GM18502 (cell line): ENCODE measurements around the gene ZBED4.
"Not testable (repeated sequence)": the region's sequence is repeated elsewhere in the genome, so short reads cannot be mapped to it uniquely, and the experiment has no call there.

ENCODE experiments used
- ATAC-seq: cut with Tn5 transposase; IDR thresholded peaks from one replicate; pipeline ENCODE4 v1.9.1; 2021; ENCODE audit warnings: mild to moderate bottlenecking; ENCODE audit not compliant: unreplicated experiment, poor library complexity

The ZBED4 gene

DNA sequence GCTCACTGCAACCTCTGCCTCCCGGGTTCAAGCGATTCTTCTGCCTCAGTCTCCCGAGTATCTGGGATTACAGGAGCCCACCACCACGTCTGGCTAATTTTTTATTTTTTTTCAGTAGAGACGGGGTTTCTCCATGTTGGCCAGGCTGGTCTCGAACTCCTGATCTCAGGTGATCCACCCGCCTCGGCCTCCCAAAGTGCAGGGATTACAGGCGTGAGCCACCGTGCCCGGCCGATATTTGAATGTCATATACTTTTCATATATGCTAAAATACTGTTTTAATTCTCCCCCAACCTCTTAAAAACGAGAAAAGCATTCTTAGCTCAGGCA lies 1.1 kb upstream of the ZBED4 start:
- not testable (repeated sequence) for ATAC-seq

DNA sequence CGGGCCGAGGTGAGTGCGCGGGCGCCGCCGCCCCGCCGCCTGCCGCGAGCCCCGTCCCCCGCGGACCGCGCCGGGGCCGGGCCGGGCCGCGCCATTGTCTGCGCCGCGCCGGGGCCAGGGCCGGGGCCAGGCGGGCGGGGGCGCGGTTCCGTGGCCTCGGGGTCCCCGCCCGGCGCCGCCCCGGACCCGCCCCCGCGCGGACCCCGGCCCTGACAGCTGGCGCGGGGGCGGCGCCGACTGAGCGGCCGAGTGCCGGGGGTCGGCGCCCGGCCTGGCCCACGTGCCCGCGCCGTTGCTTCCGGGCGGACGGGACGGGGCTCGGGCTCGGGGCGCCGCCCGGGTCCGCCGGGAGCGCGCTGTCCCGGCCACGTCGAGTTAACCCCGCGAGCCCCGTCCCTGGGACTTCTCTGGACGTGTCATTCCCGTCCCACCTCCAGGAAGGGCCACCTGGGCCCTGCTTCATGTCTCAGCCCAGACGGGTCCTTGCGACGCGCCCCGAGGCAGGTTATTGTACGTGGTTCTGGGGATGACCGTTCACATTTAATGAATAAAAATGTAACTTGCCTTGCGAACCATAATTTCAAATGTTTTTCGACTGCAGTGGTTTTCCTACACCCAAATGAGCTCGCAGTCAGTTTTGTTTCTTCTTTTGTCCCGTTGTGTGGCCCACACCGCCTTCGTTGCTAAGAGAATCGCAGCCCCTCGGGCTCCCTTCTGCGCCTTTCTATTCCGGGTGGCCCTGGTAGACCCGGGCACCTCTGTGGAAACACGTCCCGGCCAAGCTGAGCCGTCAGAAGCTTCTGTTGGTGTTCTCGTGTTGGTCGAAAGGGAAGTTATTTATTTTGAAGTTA lies 562 bp downstream of the ZBED4 start:
- ATAC-seq = peak; percentile 36

DNA sequence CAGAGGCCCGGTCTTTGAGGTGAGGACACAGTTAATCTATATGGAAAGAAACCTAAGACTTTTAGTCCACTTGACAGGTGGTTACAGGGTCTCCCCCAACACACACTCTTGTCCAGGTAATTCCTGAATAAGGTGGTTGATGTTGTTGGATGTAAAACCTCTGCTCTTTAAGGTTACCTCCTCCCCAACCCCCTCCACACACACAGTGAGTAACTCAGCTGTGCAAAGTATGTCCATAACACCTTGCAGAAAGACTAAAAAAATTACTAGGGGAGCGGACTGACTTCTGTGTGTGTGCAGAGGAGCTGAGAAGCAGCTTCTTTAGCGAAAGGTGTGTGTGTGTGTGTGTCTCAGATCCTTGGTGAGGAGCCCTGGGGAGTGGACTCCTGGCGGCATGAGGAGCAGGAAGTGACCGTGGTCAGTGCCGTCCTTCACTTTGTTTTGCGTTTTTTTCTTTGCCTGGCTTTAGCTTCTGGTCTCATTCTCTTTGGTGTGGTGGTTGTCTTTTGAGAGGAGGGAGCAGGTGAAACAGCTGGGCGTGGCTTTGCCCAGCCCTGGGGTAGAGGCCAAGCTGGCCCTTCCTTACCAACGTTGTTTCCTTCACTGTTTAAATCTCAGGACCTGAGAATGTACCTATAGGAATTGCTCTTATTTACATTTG lies 1.7 kb downstream of the ZBED4 start:
- ATAC-seq = no peak

DNA sequence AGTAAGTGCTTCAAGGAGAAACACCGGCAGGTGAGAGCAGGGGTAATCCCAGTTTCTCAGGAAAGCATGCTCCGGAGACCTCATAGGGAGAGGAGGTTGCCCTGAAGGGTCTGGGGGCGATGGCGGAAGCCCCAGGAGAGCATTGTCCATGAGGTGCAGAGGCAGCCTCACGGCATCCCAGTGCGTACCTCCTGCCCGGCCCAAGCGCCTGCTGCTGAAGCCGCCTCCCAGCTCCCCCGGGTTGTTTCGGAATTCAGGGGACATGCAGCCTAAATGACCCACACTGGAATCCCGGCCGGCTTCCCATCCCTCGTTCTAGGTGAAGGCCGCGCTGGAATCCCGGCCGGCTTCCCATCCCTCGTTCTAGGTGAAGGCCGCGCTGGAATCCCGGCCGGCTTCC lies 2.7 kb downstream of the ZBED4 start:
- no peak for ATAC-seq

DNA sequence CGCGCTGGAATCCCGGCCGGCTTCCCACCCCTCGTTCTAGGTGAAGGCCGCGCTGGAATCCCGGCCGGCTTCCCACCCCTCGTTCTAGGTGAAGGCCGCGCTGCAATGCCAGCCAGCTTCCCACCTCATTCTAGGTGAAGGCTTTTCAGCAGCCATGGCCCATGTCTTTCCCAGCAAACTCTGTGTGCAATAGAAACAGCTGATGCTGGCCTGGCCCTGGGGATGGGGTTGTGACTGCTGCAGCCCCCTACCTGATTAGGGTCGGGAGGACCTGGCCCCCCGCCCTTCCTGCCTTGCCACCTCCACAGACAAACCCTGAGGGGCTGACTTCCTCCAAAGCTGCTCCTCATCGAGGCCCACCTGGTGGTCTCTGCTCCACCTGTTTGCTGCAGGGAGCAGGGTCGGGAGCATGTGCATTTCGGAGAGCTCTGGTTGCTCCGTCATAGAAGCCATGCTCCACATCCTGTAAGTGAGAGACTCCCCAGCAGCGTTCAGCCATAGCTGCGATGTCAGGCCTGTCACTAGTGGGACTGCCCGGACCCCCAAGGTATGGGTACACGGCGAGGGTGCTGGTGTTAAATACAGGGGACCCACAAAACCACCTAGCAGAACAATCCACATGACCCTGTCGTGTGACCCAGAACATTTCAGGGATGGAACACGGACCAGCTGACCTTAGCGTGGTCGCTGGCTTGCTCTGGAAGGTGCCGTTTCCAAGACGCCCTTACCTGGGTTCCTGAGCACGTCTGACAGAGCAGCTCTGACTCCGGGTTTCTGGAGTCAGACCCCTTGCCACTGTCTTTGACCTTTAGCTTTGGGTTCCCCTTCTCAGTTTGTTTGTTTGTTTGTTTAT lies 3.3 kb downstream of the ZBED4 start:
- no peak for ATAC-seq

DNA sequence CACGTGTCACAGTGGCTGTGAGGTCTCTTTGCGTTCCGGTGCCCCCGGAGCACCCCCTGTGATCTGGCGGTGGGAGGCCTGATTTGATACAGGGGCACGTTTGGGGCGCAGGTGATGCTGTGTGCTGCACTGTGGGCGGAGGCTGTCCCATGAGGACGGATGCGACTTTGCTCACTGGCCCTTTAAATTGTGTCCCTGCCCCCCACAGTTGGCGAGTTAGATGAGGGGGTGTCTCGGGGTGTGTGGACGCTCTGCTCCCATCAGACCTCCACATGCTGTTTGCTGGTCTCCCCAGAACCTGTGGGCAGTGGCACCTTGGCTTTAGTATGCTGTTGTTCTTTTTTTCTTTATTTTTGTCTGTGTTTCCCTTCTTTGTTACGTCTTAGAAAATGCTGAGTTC lies 5.2 kb downstream of the ZBED4 start:
- no peak for ATAC-seq

DNA sequence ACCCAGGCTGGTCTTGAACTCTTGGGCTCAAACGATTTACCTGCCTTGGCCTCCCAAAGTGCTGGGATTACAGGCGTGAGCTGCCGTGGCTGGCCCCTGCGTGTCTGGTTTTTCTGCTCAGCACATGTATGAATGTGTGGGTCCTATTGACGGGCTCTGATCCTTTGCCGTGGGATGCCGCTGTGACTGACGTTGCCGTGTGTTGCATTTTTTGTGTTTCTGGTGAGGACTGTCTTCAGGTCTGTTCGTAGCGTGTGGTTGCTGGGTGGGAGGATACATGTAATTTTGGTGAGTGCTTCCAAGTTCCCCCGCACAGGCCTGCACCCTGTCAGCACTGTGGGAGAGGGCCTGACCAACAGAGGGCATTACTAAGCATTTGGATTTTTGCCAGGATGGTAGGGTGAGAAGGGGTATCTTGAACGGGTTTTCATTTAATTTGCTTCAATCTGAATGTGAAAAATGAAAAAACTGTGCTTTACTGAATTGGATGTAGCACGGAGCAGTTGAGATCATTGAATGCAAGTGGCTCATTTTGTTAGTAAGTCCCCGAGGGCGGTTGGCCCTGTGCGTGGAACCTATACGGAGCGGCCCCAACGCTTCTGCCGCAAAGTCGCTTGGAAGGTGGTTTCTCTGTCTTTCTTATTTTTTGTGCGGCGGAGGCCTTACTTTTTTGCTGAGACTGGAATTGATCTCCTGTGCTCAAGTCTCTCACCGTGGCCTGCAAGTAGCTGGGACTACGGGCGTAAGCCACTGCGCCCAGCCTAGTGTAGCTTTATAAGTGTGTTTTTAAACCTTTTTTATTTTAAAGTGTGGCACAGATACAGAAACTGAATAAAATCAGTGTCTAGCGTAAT lies 8.2 kb downstream of the ZBED4 start:
- ATAC-seq = no peak

DNA sequence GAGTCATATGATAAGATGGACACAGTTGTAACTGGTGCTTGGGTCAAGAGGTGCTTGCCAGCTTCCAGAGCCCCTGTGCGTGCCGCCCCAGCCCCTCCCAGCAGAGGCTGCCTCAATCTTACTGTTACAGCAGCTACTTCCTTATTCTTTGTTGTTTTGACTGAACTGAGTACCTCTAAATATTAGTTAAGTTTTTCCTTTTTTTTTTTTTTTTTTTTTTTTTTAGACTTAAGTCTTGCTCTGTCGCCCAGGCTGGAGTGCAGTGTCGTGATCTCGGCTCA lies 8.8 kb downstream of the ZBED4 start:
- ATAC-seq = no peak

DNA sequence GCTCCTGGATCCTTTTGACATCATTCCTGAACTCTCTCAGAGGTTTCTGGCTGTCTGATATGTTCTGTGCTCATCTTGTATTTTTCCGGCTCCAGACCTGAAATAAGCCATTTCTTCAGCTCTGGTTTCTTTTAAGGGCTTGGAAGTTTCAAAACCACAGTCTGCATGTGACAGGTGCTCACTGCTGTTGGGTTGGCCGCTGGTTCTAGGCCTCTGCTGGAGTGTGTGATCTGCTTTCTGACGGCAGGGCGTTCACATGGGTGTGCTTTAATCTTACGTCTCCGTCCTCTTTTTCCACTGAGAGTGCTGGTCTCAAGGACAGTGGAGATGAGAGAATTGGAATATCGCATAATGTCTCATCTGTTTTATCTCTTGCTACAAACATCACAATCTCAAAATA lies 10.3 kb downstream of the ZBED4 start:
- no peak for ATAC-seq

DNA sequence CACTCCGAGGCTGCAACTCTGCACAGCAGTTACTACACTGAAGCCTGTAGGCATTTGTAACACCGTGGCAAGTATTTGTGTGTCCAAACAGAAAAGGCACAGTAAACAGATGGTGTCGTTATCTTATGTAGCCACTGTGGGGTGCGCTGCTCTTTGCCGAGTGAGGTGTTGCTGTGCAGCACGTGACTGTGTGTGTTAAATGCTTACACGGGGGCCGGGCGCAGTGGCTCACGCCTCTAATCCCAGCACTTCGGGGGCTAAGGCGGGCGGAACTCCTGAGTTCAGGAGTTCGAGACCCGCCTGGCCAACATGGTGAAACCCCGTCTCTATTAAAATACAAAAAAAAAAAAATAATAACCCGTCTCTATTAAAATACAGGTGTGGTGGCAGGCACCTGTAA lies 11.5 kb downstream of the ZBED4 start:
- ATAC-seq = no peak

DNA sequence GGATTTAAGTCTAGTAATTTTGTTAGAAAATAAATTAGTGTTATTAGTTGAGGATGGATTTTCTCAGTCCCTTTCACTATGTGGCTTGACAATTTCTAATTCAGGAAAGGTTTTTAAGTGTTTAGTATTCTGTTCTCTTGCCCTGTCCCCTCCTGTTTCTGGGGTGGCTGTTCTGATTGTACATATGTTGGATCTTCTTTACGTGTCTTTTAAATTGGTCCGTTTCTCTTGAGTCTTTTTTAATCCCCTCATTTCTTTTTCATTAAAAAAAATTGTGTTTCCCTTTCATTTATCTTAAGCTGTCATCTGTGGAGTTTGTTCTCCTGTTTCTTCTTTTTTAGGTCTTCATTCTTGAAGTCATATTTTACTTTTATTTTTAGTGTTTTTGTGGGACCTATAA lies 12.5 kb downstream of the ZBED4 start:
- no peak for ATAC-seq

DNA sequence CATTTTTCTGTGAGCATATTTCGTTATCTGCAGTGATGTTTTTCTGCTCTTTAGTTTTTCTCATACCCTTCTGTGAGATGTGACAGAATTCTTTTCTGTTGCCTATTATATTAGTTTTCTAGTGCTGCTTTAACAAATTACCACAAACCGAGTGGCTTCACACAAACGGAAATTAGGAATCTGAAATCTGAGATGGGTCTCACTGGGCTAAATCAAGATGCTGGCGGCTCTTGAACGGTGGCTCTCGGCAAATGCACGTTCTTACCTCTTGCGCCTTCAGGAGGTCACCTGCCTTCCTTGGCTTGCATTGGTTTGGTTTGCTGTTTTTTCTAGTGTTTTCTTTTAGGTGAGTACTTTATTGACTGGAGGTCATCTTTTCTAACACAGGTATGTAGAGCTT lies 13.0 kb downstream of the ZBED4 start:
- ATAC-seq = no peak

DNA sequence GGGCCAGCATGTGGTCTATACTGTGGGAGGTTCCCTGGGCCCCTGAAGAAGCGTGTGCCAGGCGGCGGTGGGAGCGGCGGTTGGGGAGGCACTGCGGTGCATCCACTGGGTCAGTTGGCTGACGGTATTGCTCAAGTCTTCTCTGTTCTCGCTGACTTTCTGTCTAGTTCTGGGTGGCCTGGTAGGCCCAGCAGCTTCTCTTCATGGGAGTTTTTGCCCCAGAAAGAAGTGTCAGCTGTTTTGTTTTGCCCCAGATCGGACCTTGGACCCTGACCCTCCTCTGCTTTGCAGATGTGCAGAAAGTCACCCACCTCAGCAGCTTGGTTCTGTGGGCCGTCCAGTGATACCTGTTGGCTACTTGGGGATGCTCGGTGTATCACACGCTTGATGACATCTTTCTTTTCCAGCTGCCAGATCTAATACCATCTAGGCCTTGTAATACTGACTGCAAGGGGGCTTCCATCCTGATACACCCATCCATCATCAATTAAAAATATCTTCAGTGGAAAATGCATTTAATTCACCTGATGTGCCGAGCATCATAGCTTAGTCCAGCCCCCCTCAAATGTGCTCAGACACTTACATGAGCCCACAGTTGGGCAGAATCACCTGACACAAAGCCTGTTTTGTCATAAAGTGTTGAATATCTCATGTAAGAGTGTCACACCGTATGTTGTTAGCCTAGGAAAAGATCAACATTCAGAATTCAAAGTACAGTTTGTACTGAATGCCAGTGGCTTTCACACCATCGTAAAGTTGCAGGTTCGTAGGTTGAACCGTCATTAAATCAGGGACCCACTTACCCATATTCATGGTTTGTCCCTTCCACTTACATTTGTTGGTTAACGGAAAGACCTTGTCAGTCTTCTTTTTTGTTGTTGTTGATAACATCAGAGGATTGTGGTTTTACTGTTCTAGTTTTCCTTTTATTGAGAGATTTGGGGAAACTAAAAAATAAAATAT lies 13.9 kb downstream of the ZBED4 start:
- ATAC-seq = no peak

DNA sequence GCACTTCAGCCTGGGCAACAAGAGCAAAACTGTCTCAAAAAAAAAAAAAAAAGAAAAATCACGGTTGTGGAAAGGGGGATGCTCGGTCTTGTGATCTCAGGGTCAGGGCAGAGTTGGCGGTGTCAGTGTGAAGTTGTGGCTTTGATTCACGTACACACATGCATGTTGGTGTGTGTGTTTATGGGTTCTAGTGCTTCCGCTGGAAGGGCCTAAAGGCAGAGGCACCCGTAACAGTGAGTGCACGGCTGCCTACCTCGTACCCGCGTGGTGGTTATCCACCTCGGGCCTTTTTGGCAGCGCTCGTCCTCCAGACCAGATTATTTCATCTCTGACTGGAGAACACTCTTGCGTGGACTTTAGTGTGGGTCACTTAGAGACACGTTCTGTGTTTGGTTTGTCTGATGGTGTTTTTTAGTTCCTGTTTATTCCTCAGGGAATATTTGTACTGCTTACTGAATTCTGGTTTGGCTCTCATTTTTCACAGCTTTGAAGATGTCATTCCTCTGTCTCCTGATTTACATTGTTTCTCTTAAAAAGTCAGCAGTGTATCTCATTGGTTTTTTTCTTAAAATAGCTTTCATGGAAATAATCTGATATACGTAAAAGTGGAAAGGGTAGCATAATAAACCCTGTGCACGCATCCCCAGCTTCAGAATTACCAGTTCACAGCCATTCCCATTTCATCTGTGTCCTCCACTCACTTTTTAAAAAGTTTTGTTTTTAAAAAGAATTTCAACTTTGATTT lies 15.6 kb downstream of the ZBED4 start:
- ATAC-seq = no peak

DNA sequence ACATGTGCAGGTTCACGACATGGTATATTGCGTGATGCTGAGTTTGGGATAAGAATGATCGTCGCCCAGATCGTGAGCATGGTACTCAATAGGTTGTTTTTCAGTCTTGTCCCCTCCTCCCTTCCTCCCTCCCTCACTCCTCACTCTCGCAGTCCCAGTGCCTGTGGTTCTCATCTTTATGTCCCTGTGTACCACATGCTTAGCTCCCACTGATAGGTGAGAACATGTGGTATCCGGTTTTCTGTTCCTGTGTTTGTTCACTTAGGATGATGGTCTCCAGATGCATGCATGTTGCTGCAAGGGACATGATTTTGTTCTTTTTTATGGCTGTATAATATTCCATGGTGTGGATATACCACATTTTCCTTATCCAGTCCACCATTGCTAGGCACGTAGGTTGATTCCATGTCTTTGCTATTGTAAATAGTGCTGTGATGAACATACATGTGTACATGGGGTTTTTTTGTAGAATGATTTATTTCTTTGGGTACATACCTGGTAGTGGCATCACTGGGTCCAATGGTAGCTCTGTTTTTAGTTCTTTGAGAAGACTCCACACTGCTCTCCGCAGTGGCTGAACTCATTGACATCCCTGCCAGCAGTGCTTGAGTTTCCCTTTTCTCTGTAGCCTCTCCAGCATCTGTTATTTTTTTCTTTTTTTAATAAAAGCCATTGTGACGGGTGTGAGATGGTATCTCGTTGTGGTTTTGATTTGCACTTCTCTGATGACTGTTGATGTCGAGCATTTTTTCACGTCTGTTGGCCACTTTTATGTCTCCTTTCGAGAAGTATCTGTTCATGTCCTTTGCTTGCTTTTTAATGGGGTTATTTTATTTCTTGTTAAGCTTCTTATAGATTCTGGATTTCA lies 16.4 kb downstream of the ZBED4 start:
- no peak for ATAC-seq

DNA sequence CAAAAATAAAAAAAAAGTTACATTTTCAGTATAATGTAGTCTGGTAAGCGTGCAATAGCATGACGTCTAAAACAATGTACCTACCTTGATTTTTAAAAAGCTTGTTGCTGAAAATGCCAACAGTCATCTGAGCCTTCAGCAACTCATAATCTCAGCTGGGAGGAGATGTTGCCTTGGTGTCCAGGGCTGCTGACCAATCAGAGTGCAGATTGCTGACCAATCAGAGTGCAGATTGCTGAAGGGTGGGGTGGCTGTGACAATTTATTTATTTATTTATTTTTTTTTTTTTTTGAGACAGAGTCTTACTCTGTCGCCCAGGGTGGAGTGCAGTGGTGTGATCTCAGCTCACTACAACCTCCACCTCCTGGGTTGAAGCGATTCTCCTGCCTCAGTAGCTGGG lies 17.8 kb downstream of the ZBED4 start:
- ATAC-seq = no peak

DNA sequence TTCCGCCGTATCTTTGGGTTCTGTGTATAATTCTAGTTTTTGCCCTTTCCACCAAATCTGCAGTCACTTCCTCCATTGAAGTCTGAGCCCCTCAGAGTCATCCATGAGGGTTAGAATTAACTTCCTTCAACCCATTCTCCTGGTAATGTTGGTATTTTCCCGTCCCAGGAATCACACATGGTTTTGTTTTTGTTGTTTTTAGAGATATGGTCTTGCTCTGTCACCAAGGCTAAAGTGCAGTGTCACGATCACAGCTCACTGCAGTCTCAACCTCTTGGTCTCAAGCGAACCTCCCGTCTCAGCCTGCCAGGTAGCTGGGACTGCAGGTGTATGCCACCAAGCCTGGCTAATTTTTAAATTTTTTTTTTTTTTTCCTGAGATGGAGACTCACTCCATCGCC lies 18.7 kb downstream of the ZBED4 start:
- ATAC-seq = no peak
